Panc1 (cell line): ENCODE measurements around the gene IGSF21. TPM values are rescaled to one million over a fixed set of nuclear protein-coding genes. Genes with fewer than 3 reads are reported as not detected.

Source experiments
- ATAC-seq: fragments of 200-7000 bp; cut with Tn5 transposase; 2 replicates; pipeline ENCODE4 v1.9.1; 2020; ENCODE audit warnings: mild to moderate bottlenecking, moderate library complexity
- BruUV-seq: library from RNA; stranded (reverse); fragments of 400-500 nt; replicated peaks from 2 replicates; lab custom pipeline; 2021; lab: Mats Ljungman, UMichigan
- CTCF ChIA-PET: fragments of 300-600 bp; sonication (Branson Sonifier 250); formaldehyde crosslinking; loops from one replicate; lab custom pipeline; 2022; ENCODE audit warnings: antibody characterized with exemption; lab: Charles Lee
- POLR2A ChIA-PET: fragments of 300-600 bp; sonication (Branson Sonifier 250); formaldehyde crosslinking; loops from one replicate; lab custom pipeline; 2022; ENCODE audit warnings: antibody characterized with exemption; lab: Charles Lee
- DNase-seq: peaks from one replicate; pipeline ENCODE4 v3.0.0-alpha.2; 2010; ENCODE audit warnings: low read depth, low spot score
- H3K27ac ChIP-seq: 2 replicates; pipeline ENCODE4 v1.5.1; 2011; ENCODE audit warnings: mild to moderate bottlenecking, low read length, inconsistent platforms
- H3K27me3 ChIP-seq: fragments of 200-500 bp; sonication (Bioruptor generic); 2 replicates; pipeline ENCODE4 v1.6.0; 2014; ENCODE audit warnings: low read length, inconsistent platforms; ENCODE audit not compliant: control insufficient read depth, insufficient read depth
- H3K36me3 ChIP-seq: fragments of 200-500 bp; sonication (Bioruptor generic); 2 replicates; pipeline ENCODE4 v1.5.1; 2014; ENCODE audit warnings: inconsistent platforms, mild to moderate bottlenecking, low read length, moderate library complexity; ENCODE audit not compliant: control insufficient read depth, insufficient read depth
- H3K4me1 ChIP-seq: 2 replicates; pipeline ENCODE4 v1.5.1; 2011; ENCODE audit warnings: inconsistent platforms, mild to moderate bottlenecking, low read length, moderate library complexity; ENCODE audit not compliant: control insufficient read depth, insufficient read depth
- H3K4me3 ChIP-seq, 2 experiments: 2 replicates each; pipeline ENCODE4 v1.5.1; 2011 to 2012; ENCODE audit warnings: low read depth in 2 of 2, low read length in 2 of 2, mild to moderate bottlenecking in 2 of 2, inconsistent platforms in 1 of 2, moderate library complexity in 1 of 2
- H3K9me3 ChIP-seq: fragments of 200-500 bp; sonication (Bioruptor generic); 2 replicates; pipeline ENCODE4 v1.5.1; 2014; ENCODE audit warnings: low read depth, mild to moderate bottlenecking, inconsistent platforms, low read length, moderate library complexity; ENCODE audit not compliant: control insufficient read depth, insufficient read depth
- POLR2AphosphoS5 ChIP-seq: IDR thresholded peaks from 2 replicates; pipeline ENCODE4 v1.6.1; 2012; ENCODE audit warnings: mild to moderate bottlenecking, low read depth, low read length, moderate library complexity
- SIN3A ChIP-seq: IDR thresholded peaks from 2 replicates; pipeline ENCODE4 v1.6.1; 2012; ENCODE audit warnings: low read depth, mild to moderate bottlenecking, low read length, moderate library complexity, borderline replicate concordance; ENCODE audit not compliant: insufficient read depth
- TCF7L2 ChIP-seq: IDR thresholded peaks from 2 replicates; pipeline ENCODE4 v1.6.1; 2011; ENCODE audit warnings: mild to moderate bottlenecking, low read depth, low read length, inconsistent platforms
- in situ Hi-C: cut with HindIII; loops from 2 replicates; pipeline ENCODE4 v1.10.0; 2016; ENCODE audit warnings: low sequenced_read_pairs, low pct_unique_long_range_greater_than_20kb
- intact Hi-C: fragments of 100-400 bp; cut with micrococcal nuclease; formaldehyde crosslinking; loops from one replicate; pipeline ENCODE4 v1.10.0; 2022; ENCODE audit not compliant: unreplicated experiment
- total RNA-seq: library from RNA; stranded (reverse); gene quantifications from one replicate; pipeline ENCODE4 v1.2.1, GENCODE V29; 2021; ENCODE audit not compliant: unreplicated experiment
- TF ChIP-seq, protein P1 (sequence below), 2 experiments: IDR thresholded peaks; 2 replicates each; pipeline ENCODE4 v1.6.1; 2011 to 2012; ENCODE audit warnings: low read depth in 2 of 2, control low read depth in 1 of 2, low read length in 1 of 2, mild to moderate bottlenecking in 1 of 2, moderate library complexity in 1 of 2; ENCODE audit not compliant: insufficient read depth in 1 of 2
- TF ChIP-seq, protein P2 (sequence below): fragments of 450-650 bp; IDR thresholded peaks from 2 replicates; pipeline ENCODE4 v1.5.1; 2017; ENCODE audit warnings: mild to moderate bottlenecking

The IGSF21 gene
- total RNA-seq, 1 experiment from 2014 or later, result not detected

DNA sequence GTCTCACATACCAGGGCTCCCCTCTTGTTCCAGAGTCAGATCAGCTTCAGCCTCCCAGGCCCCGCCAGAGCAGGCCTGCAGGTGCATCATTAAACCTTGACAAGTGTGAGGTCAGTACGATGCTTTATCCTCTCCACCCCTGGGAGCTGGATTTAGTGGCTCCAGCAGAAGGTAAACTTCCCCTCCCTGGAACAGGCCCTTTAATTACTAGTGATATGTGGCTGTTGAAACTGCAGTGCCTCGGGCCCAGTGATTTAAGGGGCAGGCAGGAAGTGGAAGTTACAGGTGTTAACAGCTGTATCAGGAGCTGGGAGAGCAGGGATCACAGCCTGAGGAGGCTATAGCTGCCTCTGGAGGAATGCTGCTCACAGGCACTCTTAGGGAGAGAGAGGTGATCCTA, 240.8 kb downstream of the IGSF21 start:
- no TSS peak for BruUV-seq

GRCh38 chr1:18350747-18351146, 243.1 kb downstream of the IGSF21 start:
- Histone ChIP-seq H3K4me1 (no peaks in the 10 kb centered on the region), H3K4me3 (no peak overlapping the region), H3K27ac (no peak overlapping the region), H3K27me3 (peaks cover 14% of the 10 kb centered on the region; the same call in 1 of the 2 replicates), H3K36me3 (no peaks in the 10 kb centered on the region), H3K9me3 (no peaks in the 10 kb centered on the region)
- POLR2A ChIA-PET, result interaction anchor here (0.6 kb wide), 2 partner anchors 36 to 167 kb away, joined by 3 to 7 read pairs; no protein-coding TSS in a partner anchor
- in situ Hi-C loops, result no loop called here
- ATAC-seq (no peak), DNase-seq (no peak)
- BruUV-seq, result no TSS peak
- TF ChIP-seq TCF7L2 (no peak), SIN3A (no peak), POLR2AphosphoS5 (no peak)
- TF ChIP-seq, protein P1, sequence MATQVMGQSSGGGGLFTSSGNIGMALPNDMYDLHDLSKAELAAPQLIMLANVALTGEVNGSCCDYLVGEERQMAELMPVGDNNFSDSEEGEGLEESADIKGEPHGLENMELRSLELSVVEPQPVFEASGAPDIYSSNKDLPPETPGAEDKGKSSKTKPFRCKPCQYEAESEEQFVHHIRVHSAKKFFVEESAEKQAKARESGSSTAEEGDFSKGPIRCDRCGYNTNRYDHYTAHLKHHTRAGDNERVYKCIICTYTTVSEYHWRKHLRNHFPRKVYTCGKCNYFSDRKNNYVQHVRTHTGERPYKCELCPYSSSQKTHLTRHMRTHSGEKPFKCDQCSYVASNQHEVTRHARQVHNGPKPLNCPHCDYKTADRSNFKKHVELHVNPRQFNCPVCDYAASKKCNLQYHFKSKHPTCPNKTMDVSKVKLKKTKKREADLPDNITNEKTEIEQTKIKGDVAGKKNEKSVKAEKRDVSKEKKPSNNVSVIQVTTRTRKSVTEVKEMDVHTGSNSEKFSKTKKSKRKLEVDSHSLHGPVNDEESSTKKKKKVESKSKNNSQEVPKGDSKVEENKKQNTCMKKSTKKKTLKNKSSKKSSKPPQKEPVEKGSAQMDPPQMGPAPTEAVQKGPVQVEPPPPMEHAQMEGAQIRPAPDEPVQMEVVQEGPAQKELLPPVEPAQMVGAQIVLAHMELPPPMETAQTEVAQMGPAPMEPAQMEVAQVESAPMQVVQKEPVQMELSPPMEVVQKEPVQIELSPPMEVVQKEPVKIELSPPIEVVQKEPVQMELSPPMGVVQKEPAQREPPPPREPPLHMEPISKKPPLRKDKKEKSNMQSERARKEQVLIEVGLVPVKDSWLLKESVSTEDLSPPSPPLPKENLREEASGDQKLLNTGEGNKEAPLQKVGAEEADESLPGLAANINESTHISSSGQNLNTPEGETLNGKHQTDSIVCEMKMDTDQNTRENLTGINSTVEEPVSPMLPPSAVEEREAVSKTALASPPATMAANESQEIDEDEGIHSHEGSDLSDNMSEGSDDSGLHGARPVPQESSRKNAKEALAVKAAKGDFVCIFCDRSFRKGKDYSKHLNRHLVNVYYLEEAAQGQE (IDR thresholded peaks at IDR 0.05; ENCODE audit: insufficient read depth in 1 of 2, low read depth in 2 of 2, low read length in 1 of 2), result no peak
- TF ChIP-seq, protein P2, sequence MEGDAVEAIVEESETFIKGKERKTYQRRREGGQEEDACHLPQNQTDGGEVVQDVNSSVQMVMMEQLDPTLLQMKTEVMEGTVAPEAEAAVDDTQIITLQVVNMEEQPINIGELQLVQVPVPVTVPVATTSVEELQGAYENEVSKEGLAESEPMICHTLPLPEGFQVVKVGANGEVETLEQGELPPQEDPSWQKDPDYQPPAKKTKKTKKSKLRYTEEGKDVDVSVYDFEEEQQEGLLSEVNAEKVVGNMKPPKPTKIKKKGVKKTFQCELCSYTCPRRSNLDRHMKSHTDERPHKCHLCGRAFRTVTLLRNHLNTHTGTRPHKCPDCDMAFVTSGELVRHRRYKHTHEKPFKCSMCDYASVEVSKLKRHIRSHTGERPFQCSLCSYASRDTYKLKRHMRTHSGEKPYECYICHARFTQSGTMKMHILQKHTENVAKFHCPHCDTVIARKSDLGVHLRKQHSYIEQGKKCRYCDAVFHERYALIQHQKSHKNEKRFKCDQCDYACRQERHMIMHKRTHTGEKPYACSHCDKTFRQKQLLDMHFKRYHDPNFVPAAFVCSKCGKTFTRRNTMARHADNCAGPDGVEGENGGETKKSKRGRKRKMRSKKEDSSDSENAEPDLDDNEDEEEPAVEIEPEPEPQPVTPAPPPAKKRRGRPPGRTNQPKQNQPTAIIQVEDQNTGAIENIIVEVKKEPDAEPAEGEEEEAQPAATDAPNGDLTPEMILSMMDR, result no peak
- CTCF ChIA-PET, result no interaction called here
- intact Hi-C loops, result no loop called here

More for the DNA sequence above, 240.8 kb downstream of the IGSF21 start:
- Histone ChIP-seq H3K36me3 (no peaks in the 10 kb centered on the region), H3K4me3 (no peak overlapping the region), H3K9me3 (no peaks in the 10 kb centered on the region), H3K4me1 (no peaks in the 10 kb centered on the region), H3K27ac (no peak overlapping the region), H3K27me3 (no peaks in the 10 kb centered on the region)
- DNase-seq (no peak), ATAC-seq (no peak)
- intact Hi-C loops (no loop called here), in situ Hi-C loops (no loop called here)
- TF ChIP-seq, protein P1 (IDR thresholded peaks at IDR 0.05; ENCODE audit: insufficient read depth in 1 of 2, low read depth in 2 of 2, low read length in 1 of 2), result no peak
- TF ChIP-seq POLR2AphosphoS5 (no peak), SIN3A (no peak), TCF7L2 (no peak)
- TF ChIP-seq, protein P2, result no peak
- CTCF ChIA-PET, result no interaction called here
- POLR2A ChIA-PET, result no interaction called here
